Stomach smooth muscle (tissue), 2 donors: Measurements from ENCODE around the gene TMEM87B.
"Not testable (repeated sequence)": the region's sequence is repeated elsewhere in the genome, so short reads cannot be mapped to it uniquely, and the experiment has no call there.

Source experiments
- H3K27ac ChIP-seq: one replicate; pipeline ENCODE4 v1.7.0; 2013; ENCODE audit warnings: mild to moderate bottlenecking, low read length, inconsistent platforms
- H3K27me3 ChIP-seq, 2 donors: one replicate each; pipeline ENCODE4 v1.7.0; 2013; ENCODE audit warnings: low read length in 2 of 2; ENCODE audit not compliant: insufficient read depth in 2 of 2, control insufficient read depth in 1 of 2
- H3K36me3 ChIP-seq, 2 donors: one replicate each; pipeline ENCODE4 v1.7.0; 2013; ENCODE audit warnings: low read length in 2 of 2; ENCODE audit not compliant: control insufficient read depth in 2 of 2, insufficient read depth in 2 of 2
- H3K4me1 ChIP-seq: one replicate; pipeline ENCODE4 v1.7.0; 2013; ENCODE audit warnings: low read length; ENCODE audit not compliant: control insufficient read depth, insufficient read depth
- H3K4me3 ChIP-seq, 2 donors: one replicate each; pipeline ENCODE4 v1.7.0; 2013; ENCODE audit warnings: low read length in 2 of 2
- H3K9ac ChIP-seq, 2 donors: one replicate each; pipeline ENCODE4 v1.7.0; 2013; ENCODE audit warnings: low read length in 2 of 2, mild to moderate bottlenecking in 1 of 2
- H3K9me3 ChIP-seq, 2 donors: one replicate each; pipeline ENCODE4 v1.7.0; 2013; ENCODE audit warnings: low read length in 2 of 2; ENCODE audit not compliant: control insufficient read depth in 2 of 2
- donor health status: healthy.
- donor health status: Pancreatic carcinoma.

TMEM87B gene

GRCh38 chr2:112032689-112033465, 22.2 kb upstream of the TMEM87B start:
- no peaks in the 10 kb centered on the region for H3K9me3 ChIP-seq
- no peaks in the 10 kb centered on the region for H3K27me3 ChIP-seq
- H3K36me3 ChIP-seq = peaks cover 0 to 5% of the 10 kb centered on the region in 2 donors
- peaks cover 12% of the 10 kb centered on the region for H3K4me1 ChIP-seq
- no peak overlapping the region for H3K4me3 ChIP-seq
- no peak overlapping the region for H3K27ac ChIP-seq
- H3K9ac ChIP-seq = no peak overlapping the region

GRCh38 chr2:112033600-112033999, 21.5 kb upstream of the TMEM87B start:
- peaks cover 12% of the 10 kb centered on the region for H3K4me1 ChIP-seq
- H3K36me3 ChIP-seq = peaks cover 0 to 1% of the 10 kb centered on the region in 2 donors
- no peaks in the 10 kb centered on the region for H3K9me3 ChIP-seq
- no peak overlapping the region for H3K9ac ChIP-seq
- no peak overlapping the region for H3K27ac ChIP-seq
- H3K27me3 ChIP-seq = no peaks in the 10 kb centered on the region
- no peak overlapping the region for H3K4me3 ChIP-seq

GRCh38 chr2:112034924-112035323, 20.1 kb upstream of the TMEM87B start:
- Histone ChIP-seq H3K36me3 (no peaks in the 10 kb centered on the region), H3K27me3 (no peaks in the 10 kb centered on the region), H3K9me3 (no peaks in the 10 kb centered on the region), H3K9ac (no peak overlapping the region), H3K4me3 (no peak overlapping the region), H3K27ac (no peak overlapping the region), H3K4me1 (peaks cover 12% of the 10 kb centered on the region)

- H3K27ac ChIP-seq = no peak overlapping the region
- H3K4me3 ChIP-seq = no peak overlapping the region
- no peak overlapping the region for H3K9ac ChIP-seq
- H3K36me3 ChIP-seq = no peaks in the 10 kb centered on the region
- H3K27me3 ChIP-seq = no peaks in the 10 kb centered on the region
- H3K4me1 ChIP-seq = peaks cover 12% of the 10 kb centered on the region
- H3K9me3 ChIP-seq = no peaks in the 10 kb centered on the region
Measured at GRCh38 chr2:112035786-112036185, 19.3 kb upstream of the TMEM87B start.

GRCh38 chr2:112039556-112039955, 15.5 kb upstream of the TMEM87B start:
- H3K27me3 ChIP-seq, H3K4me1 ChIP-seq: not testable (repeated sequence)

GRCh38 chr2:112040066-112040465, 15.0 kb upstream of the TMEM87B start:
- not testable (repeated sequence) for H3K9ac ChIP-seq, H3K9me3 ChIP-seq, H3K4me1 ChIP-seq, H3K27ac ChIP-seq, H3K36me3 ChIP-seq, H3K27me3 ChIP-seq, H3K4me3 ChIP-seq

More at GRCh38 chr2:112039556-112039955, 15.5 kb upstream of the TMEM87B start:
- not testable (repeated sequence) for H3K9ac ChIP-seq, H3K27ac ChIP-seq, H3K36me3 ChIP-seq, H3K9me3 ChIP-seq, H3K4me3 ChIP-seq

GRCh38 chr2:112041460-112041859, 13.6 kb upstream of the TMEM87B start:
- not testable (repeated sequence) for H3K4me3 ChIP-seq, H3K27me3 ChIP-seq, H3K36me3 ChIP-seq, H3K9ac ChIP-seq, H3K4me1 ChIP-seq, H3K9me3 ChIP-seq, H3K27ac ChIP-seq

GRCh38 chr2:112045446-112046014, 9.5 kb upstream of the TMEM87B start:
- H3K4me1 ChIP-seq = no peaks in the 10 kb centered on the region
- no peak overlapping the region for H3K9ac ChIP-seq
- H3K4me3 ChIP-seq = no peak overlapping the region
- peaks cover 0 to 2% of the 10 kb centered on the region in 2 donors for H3K9me3 ChIP-seq
- no peaks in the 10 kb centered on the region for H3K36me3 ChIP-seq
- no peak overlapping the region for H3K27ac ChIP-seq
- H3K27me3 ChIP-seq = no peaks in the 10 kb centered on the region

GRCh38 chr2:112046231-112046630, 8.8 kb upstream of the TMEM87B start:
- H3K36me3 ChIP-seq = no peaks in the 10 kb centered on the region

GRCh38 chr2:112047537-112048235, 7.4 kb upstream of the TMEM87B start:
- Histone ChIP-seq H3K27ac (no peak overlapping the region), H3K9ac (no peak overlapping the region), H3K36me3 (no peaks in the 10 kb centered on the region), H3K4me3 (no peak overlapping the region), H3K4me1 (no peaks in the 10 kb centered on the region), H3K27me3 (no peaks in the 10 kb centered on the region), H3K9me3 (peaks cover 0 to 2% of the 10 kb centered on the region in 2 donors)

More at GRCh38 chr2:112046231-112046630, 8.8 kb upstream of the TMEM87B start:
- H3K4me3 ChIP-seq = no peak overlapping the region
- no peaks in the 10 kb centered on the region for H3K27me3 ChIP-seq
- H3K27ac ChIP-seq = no peak overlapping the region
- no peaks in the 10 kb centered on the region for H3K4me1 ChIP-seq
- no peak overlapping the region for H3K9ac ChIP-seq
- peaks cover 0 to 2% of the 10 kb centered on the region in 2 donors for H3K9me3 ChIP-seq

GRCh38 chr2:112048236-112048592, 6.9 kb upstream of the TMEM87B start:
- H3K4me3 ChIP-seq = no peak overlapping the region
- H3K27ac ChIP-seq = no peak overlapping the region
- peaks cover 0 to 2% of the 10 kb centered on the region in 2 donors for H3K9me3 ChIP-seq
- no peak overlapping the region for H3K9ac ChIP-seq
- no peaks in the 10 kb centered on the region for H3K27me3 ChIP-seq
- no peaks in the 10 kb centered on the region for H3K36me3 ChIP-seq
- H3K4me1 ChIP-seq = no peaks in the 10 kb centered on the region
